ENCODE data around the gene AHNAK2. TPM values are rescaled to one million over a fixed set of nuclear protein-coding genes. Genes with fewer than 3 reads are reported as not detected.

The AHNAK2 gene
- total and polyA plus RNA-seq, 2 donors (not counting 1 experiment from before 2014, with no cell fraction given): 6.6 to 106 TPM

DNA sequence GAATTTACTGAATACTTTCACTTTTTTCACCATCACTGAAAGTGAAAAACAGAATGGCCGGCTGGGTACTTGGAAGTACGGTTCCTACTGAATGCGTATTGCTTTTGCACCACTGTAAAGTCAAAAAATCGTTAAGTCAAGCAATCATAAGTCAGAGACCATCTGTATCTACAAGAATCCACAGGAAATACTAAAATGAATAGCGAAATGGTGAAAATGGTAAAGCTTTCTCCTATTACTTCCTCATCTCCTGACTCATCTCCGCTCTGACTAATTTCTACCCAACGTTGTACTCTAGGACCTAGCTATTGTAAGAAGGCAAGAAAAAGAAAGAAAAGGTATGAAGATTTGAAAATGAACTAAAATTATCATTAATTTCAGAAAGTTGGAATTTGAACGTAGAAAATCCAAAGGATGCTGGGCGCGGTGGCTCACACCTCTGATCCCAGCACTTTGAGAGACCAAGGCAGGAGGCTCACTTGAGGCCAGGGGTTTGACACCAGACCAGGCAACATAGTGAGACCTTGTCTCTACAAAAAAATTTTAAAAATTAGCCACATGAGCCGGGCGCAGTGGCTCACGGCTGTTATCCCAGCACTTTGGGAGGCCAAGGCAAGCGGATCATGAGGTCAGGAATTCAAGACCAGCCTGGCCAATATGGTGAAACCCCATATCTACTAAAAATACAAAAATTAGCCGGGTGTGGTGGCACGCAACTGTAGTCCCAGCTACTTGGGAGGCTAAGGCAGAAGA, 48.0 kb upstream of the AHNAK2 start:
- no peaks in the 10 kb centered on the region for H3K27me3 ChIP-seq (ENCODE audit: control insufficient read depth, insufficient read depth, low read length)
- H3K4me1 ChIP-seq (ENCODE audit: control insufficient read depth, extremely low read depth, insufficient read depth, low read length): peaks cover 8% of the 10 kb centered on the region
- H3K9ac ChIP-seq (ENCODE audit: insufficient read depth, low read length): no peak overlapping the region
- no peak overlapping the region for H2AFZ ChIP-seq (ENCODE audit: low read length)
- no peaks in the 10 kb centered on the region for H3K9me3 ChIP-seq (ENCODE audit: control insufficient read depth, insufficient read depth, low read depth, low read length)
- no peak overlapping the region for H3K27ac ChIP-seq (ENCODE audit: insufficient read depth, low read length)
- H3K36me3 ChIP-seq (ENCODE audit: control insufficient read depth, insufficient read depth, low read length): no peaks in the 10 kb centered on the region
- peaks cover 3% of the 10 kb centered on the region for H3K79me2 ChIP-seq (ENCODE audit: control insufficient read depth, insufficient read depth, low read length)
- peak in 1 of 2 donors; percentile 91 for DNase-seq (ENCODE audit: low read depth in 2 of 2)
- H3K4me2 ChIP-seq (ENCODE audit: extremely low read depth, insufficient read depth, low read length): no peak overlapping the region
- no peak overlapping the region for H3K4me3 ChIP-seq (replicated peaks in 1 of 4; ENCODE audit: control extremely low read depth in 1 of 4, insufficient read depth in 1 of 4, low read depth in 3 of 4, low read length in 4 of 4)
- TF ChIP-seq, protein P1, sequence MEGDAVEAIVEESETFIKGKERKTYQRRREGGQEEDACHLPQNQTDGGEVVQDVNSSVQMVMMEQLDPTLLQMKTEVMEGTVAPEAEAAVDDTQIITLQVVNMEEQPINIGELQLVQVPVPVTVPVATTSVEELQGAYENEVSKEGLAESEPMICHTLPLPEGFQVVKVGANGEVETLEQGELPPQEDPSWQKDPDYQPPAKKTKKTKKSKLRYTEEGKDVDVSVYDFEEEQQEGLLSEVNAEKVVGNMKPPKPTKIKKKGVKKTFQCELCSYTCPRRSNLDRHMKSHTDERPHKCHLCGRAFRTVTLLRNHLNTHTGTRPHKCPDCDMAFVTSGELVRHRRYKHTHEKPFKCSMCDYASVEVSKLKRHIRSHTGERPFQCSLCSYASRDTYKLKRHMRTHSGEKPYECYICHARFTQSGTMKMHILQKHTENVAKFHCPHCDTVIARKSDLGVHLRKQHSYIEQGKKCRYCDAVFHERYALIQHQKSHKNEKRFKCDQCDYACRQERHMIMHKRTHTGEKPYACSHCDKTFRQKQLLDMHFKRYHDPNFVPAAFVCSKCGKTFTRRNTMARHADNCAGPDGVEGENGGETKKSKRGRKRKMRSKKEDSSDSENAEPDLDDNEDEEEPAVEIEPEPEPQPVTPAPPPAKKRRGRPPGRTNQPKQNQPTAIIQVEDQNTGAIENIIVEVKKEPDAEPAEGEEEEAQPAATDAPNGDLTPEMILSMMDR (conservative IDR thresholded peaks at IDR 0.05 in 1 of 2, IDR thresholded peaks at IDR 0.05 in 1 of 2; ENCODE audit: low read depth in 1 of 2, low read length in 2 of 2): no peak
- TF ChIP-seq EZH2 (IDR thresholded peaks at IDR 0.05; ENCODE audit: low read length, missing control alignments): no peak
- H4K20me1 ChIP-seq (ENCODE audit: control insufficient read depth, extremely low read depth, insufficient read depth, low read length): no peaks in the 10 kb centered on the region

DNA sequence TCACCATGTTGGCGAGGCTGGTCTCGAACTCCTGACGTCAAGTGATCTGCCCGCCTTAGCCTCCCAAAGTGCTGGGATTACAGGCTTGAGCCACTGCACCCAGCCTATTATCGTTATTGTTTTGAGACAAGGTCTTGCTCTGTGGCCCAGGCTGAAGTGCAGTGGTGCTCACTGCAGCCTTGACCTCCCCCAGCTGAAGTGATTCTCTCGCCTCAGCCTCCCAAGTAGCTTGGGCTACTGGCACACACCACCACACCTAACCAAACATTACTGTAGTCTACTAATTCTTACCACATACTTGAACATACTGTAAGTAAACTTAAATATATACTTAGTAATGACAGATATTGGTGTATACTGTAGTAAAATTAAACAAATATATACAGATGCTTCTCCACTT, 47.3 kb upstream of the AHNAK2 start:
- Histone ChIP-seq H3K9ac (ENCODE audit: insufficient read depth, low read length) (no peak overlapping the region), H3K4me3 (replicated peaks in 1 of 4; ENCODE audit: control extremely low read depth in 1 of 4, insufficient read depth in 1 of 4, low read depth in 3 of 4, low read length in 4 of 4) (no peak overlapping the region), H3K4me2 (ENCODE audit: extremely low read depth, insufficient read depth, low read length) (no peak overlapping the region), H3K79me2 (ENCODE audit: control insufficient read depth, insufficient read depth, low read length) (peaks cover 7% of the 10 kb centered on the region), H3K36me3 (ENCODE audit: control insufficient read depth, insufficient read depth, low read length) (no peaks in the 10 kb centered on the region), H2AFZ (ENCODE audit: low read length) (no peak overlapping the region), H3K4me1 (ENCODE audit: control insufficient read depth, extremely low read depth, insufficient read depth, low read length) (peaks cover 8% of the 10 kb centered on the region), H3K27ac (ENCODE audit: insufficient read depth, low read length) (peak overlapping the region; percentile 72), H3K9me3 (ENCODE audit: control insufficient read depth, insufficient read depth, low read depth, low read length) (no peaks in the 10 kb centered on the region), H3K27me3 (ENCODE audit: control insufficient read depth, insufficient read depth, low read length) (no peaks in the 10 kb centered on the region), H4K20me1 (ENCODE audit: control insufficient read depth, extremely low read depth, insufficient read depth, low read length) (no peaks in the 10 kb centered on the region)
- DNase-seq (ENCODE audit: low read depth in 2 of 2): no peak
- no peak for TF ChIP-seq EZH2 (IDR thresholded peaks at IDR 0.05; ENCODE audit: low read length, missing control alignments)
- TF ChIP-seq, protein P1 (conservative IDR thresholded peaks at IDR 0.05 in 1 of 2, IDR thresholded peaks at IDR 0.05 in 1 of 2; ENCODE audit: low read depth in 1 of 2, low read length in 2 of 2): no peak

DNA sequence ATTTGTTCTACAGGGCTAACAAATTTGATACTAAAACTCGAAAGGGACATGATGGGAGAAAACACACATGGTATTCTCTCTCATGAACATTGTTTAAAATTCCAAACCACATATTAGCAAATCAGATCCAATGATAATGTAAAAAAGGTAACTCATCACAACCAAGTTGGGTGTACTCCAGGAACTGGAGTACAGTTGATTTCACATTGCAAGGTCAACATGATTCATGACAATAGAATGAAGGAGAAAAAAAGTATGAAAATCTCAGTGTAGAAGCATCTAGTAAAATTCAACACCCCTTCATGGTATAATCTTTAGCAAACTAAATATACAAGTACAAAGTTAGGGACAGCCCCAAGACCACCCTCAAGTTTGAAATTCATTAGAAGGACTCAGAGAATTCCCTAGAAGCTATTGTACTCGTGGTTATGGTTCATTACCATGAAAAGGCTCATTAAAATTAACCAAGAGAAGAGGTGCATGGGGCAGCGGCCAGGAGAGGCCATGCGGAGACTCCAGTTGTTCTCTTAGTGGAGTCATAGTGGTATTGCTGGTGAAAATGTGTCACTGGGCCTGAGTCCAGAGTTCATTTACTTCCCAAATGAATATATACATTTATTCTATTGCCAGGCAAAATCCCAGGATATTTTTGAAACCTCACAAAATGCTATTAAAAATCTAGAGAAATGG, 45.8 kb upstream of the AHNAK2 start:
- peak; percentile 45 to 85 for DNase-seq (ENCODE audit: low read depth in 2 of 2)
- H3K4me1 ChIP-seq (ENCODE audit: control insufficient read depth, extremely low read depth, insufficient read depth, low read length): peaks cover 14% of the 10 kb centered on the region

More for the DNA sequence above, 45.8 kb upstream of the AHNAK2 start:
- TF ChIP-seq, protein P1 (conservative IDR thresholded peaks at IDR 0.05 in 1 of 2, IDR thresholded peaks at IDR 0.05 in 1 of 2; ENCODE audit: low read depth in 1 of 2, low read length in 2 of 2): no peak
- TF ChIP-seq EZH2 (IDR thresholded peaks at IDR 0.05; ENCODE audit: low read length, missing control alignments): no peak
- H3K4me3 ChIP-seq (replicated peaks in 1 of 4; ENCODE audit: control extremely low read depth in 1 of 4, insufficient read depth in 1 of 4, low read depth in 3 of 4, low read length in 4 of 4): no peak overlapping the region
- no peaks in the 10 kb centered on the region for H4K20me1 ChIP-seq (ENCODE audit: control insufficient read depth, extremely low read depth, insufficient read depth, low read length)
- no peaks in the 10 kb centered on the region for H3K9me3 ChIP-seq (ENCODE audit: control insufficient read depth, insufficient read depth, low read depth, low read length)
- H3K36me3 ChIP-seq (ENCODE audit: control insufficient read depth, insufficient read depth, low read length): peaks cover 2% of the 10 kb centered on the region
- peak overlapping the region; percentile 72 for H3K27ac ChIP-seq (ENCODE audit: insufficient read depth, low read length)
- H2AFZ ChIP-seq (ENCODE audit: low read length): no peak overlapping the region
- H3K27me3 ChIP-seq (ENCODE audit: control insufficient read depth, insufficient read depth, low read length): no peaks in the 10 kb centered on the region
- H3K79me2 ChIP-seq (ENCODE audit: control insufficient read depth, insufficient read depth, low read length): peaks cover 22% of the 10 kb centered on the region
- H3K4me2 ChIP-seq (ENCODE audit: extremely low read depth, insufficient read depth, low read length): no peak overlapping the region
- H3K9ac ChIP-seq (ENCODE audit: insufficient read depth, low read length): no peak overlapping the region

All from fibroblast of lung (primary cell).